VCaP (cell line): Measurements from ENCODE around the gene KATNIP.
A peak's percentile ranks its signal among the peaks of the same experiment; 100 is the strongest.

ENCODE experiments used
- H3K27ac ChIP-seq: fragments of 450-650 bp; 2 replicates; pipeline ENCODE4 v1.5.1; 2017
- CTCF ChIP-seq: fragments of 450-650 bp; conservative IDR thresholded peaks from 2 replicates; pipeline ENCODE4 v1.5.1; 2017; ENCODE audit warnings: mild to moderate bottlenecking, moderate library complexity

Gene KATNIP

GRCh38 chr16:27596411-27596810 is 46.5 kb downstream of the KATNIP start:
- peak overlapping the region; percentile 57; the same call in 1 of the 2 replicates for H3K27ac ChIP-seq
- no peak for TF ChIP-seq CTCF

GRCh38 chr16:27597361-27597760 is 47.4 kb downstream of the KATNIP start:
- no peak for TF ChIP-seq CTCF
- no peak overlapping the region for H3K27ac ChIP-seq

GRCh38 chr16:27598220-27598619 is 48.3 kb downstream of the KATNIP start:
- TF ChIP-seq CTCF, result no peak
- H3K27ac ChIP-seq, result no peak overlapping the region

- no peak overlapping the region for H3K27ac ChIP-seq
Measured at GRCh38 chr16:27598931-27599565, 49.1 kb downstream of the KATNIP start.

GRCh38 chr16:27599606-27600005 is 49.7 kb downstream of the KATNIP start:
- H3K27ac ChIP-seq, result no peak overlapping the region
- no peak for TF ChIP-seq CTCF

More at GRCh38 chr16:27598931-27599565, 49.1 kb downstream of the KATNIP start:
- no peak for TF ChIP-seq CTCF
